Activated T-cell treated with anti-CD3 and anti-CD28 coated beads, Interleukin-2, amount 50 U/mL, for 48 hours (primary cell): ENCODE data around the gene CLEC7A.

Experiments
- DNase-seq, 2 experiments: peaks; one replicate each; pipeline ENCODE4 v3.0.0-alpha.2; 2020

Gene CLEC7A

GRCh38 chr12:10130042-10130441, at the start of gene CLEC7A:
CLEC7A (minus strand) TSS chr12:10130199; CDS start chr12:10130082, 117 bp downstream.
- no peak for DNase-seq

- no peak for DNase-seq
Observed at GRCh38 chr12:10179776-10180181, 49.8 kb upstream of the CLEC7A start.

- DNase-seq, result no peak
Observed at GRCh38 chr12:10178821-10179220, 48.8 kb upstream of the CLEC7A start, which contains the start of gene TMEM52B. TMEM52B (plus strand) TSS chr12:10179032; CDS start chr12:10179575, 543 bp downstream.

- no peak for DNase-seq
Observed at GRCh38 chr12:10175846-10176636, 46.0 kb upstream of the CLEC7A start.

- no peak for DNase-seq
Observed at GRCh38 chr12:10174986-10175614, 45.1 kb upstream of the CLEC7A start.

- DNase-seq, result no peak
Observed at GRCh38 chr12:10171973-10172728, 42.2 kb upstream of the CLEC7A start, which contains the start of gene OLR1. OLR1 (minus strand) TSS chr12:10172132; CDS start chr12:10172077, 55 bp downstream.

- DNase-seq, result no peak
Observed at GRCh38 chr12:10170216-10170615, 40.2 kb upstream of the CLEC7A start.

- DNase-seq, result no peak
Observed at GRCh38 chr12:10169104-10169503, 39.1 kb upstream of the CLEC7A start.

- DNase-seq, result no peak
Observed at GRCh38 chr12:10167599-10167998, 37.6 kb upstream of the CLEC7A start.

GRCh38 chr12:10165421-10165820, 35.4 kb upstream of the CLEC7A start:
- no peak for DNase-seq

GRCh38 chr12:10163084-10163483, 33.1 kb upstream of the CLEC7A start:
- no peak for DNase-seq

GRCh38 chr12:10160617-10161385, 30.8 kb upstream of the CLEC7A start:
- no peak for DNase-seq

GRCh38 chr12:10159280-10159679, 29.3 kb upstream of the CLEC7A start:
- DNase-seq, result no peak

GRCh38 chr12:10158406-10158805, 28.4 kb upstream of the CLEC7A start:
- no peak for DNase-seq

- no peak for DNase-seq
Observed at GRCh38 chr12:10155966-10156365, 26.0 kb upstream of the CLEC7A start.

GRCh38 chr12:10154145-10154496, 24.1 kb upstream of the CLEC7A start:
- no peak for DNase-seq

GRCh38 chr12:10153271-10154144, 23.5 kb upstream of the CLEC7A start:
- DNase-seq, result peak; percentile 75 to 77

GRCh38 chr12:10151621-10152020, 21.6 kb upstream of the CLEC7A start:
- no peak for DNase-seq

GRCh38 chr12:10147714-10148403, 17.9 kb upstream of the CLEC7A start:
- DNase-seq, result no peak

- no peak for DNase-seq
Observed at GRCh38 chr12:10142976-10143589, 13.1 kb upstream of the CLEC7A start.

GRCh38 chr12:10140001-10140400, 10.0 kb upstream of the CLEC7A start:
- peak; percentile 41 to 53 for DNase-seq
